ENCODE measurements around the gene SSMEM1.

GRCh38 chr7:130216025-130216424, 8.4 kb downstream of the SSMEM1 start:
- TF ChIP-seq CTCF (IDR thresholded peaks at IDR 0.05) (no peak), POLR2AphosphoS5 (IDR thresholded peaks at IDR 0.05; ENCODE audit: low read depth, low read length) (no peak), SIN3A (IDR thresholded peaks at IDR 0.05; ENCODE audit: borderline replicate concordance, insufficient read depth, low read depth, low read length) (no peak)

Measured in Panc1 (cell line).